Measurements from ENCODE around the gene BCAR3. TPM values are rescaled to one million over a fixed set of nuclear protein-coding genes. Genes with fewer than 3 reads are reported as not detected.
"Not testable (repeated sequence)": the region's sequence is repeated elsewhere in the genome, so short reads cannot be mapped to it uniquely, and the experiment has no call there.

The BCAR3 gene
- total RNA-seq, 2 experiments from 2014 or later: 0.42 to 0.67 TPM

DNA sequence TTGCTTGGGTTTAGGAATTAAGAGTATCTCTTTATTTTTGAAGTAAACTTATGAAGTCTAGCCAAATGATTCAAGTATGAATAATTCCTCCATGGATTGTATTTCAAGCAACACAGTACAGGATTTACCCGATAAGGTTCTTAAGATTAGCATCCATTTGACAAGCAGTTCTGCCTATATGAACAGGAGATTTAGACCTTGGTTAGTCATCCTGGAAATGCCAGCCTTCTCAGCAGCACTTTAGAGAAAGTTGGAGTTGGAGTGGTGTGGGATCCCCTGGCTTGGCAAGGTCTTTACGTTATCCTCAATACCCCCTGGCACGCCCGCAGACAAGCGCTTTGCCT, 1.6 kb downstream of the BCAR3 start:
- no peak for DNase-seq
- Mint-ChIP-seq H3K9me3 (no peaks in the 10 kb centered on the region), H3K27me3 (peaks cover 58% of the 10 kb centered on the region), H3K4me3 (no peak overlapping the region), H3K27ac (no peak overlapping the region), H3K36me3 (ENCODE audit: low read depth) (no peaks in the 10 kb centered on the region), H3K4me1 (peaks cover 11% of the 10 kb centered on the region)
- ChIA-PET POLR2A (interaction anchor here (0.7 kb wide), 1 partner anchor 134 kb away, joined by 3 read pairs; no protein-coding TSS in a partner anchor), CTCF (interaction anchor here (1.3 to 1.7 kb wide), 2 partner anchors 12 to 70 kb away, joined by 3 to 4 read pairs; no protein-coding TSS in a partner anchor)

DNA sequence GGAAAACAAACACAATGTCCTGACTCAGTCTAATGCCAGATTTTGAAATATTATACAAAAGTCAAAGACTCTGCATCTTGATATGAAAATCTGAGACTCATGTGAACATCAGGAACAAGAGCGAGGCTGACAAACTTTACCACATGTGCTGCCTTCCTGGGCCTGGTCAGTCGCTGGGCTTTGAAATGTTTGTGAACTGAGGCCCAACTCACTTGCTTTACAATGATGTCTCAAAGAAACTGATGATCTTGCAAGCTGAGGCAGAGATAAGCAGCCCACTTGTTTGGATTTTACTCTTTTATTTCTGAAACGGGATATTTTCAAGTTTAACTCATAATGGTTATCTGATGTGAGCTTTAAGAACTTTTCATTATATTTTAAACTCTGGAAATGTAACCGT, 2.1 kb downstream of the BCAR3 start:
- no peak overlapping the region for H3K4me3 Mint-ChIP-seq
- ChIA-PET CTCF (no interaction called here), POLR2A (no interaction called here)
- peaks cover 11% of the 10 kb centered on the region for H3K4me1 Mint-ChIP-seq
- H3K36me3 Mint-ChIP-seq (ENCODE audit: low read depth): no peaks in the 10 kb centered on the region
- no peak overlapping the region for H3K27ac Mint-ChIP-seq
- H3K9me3 Mint-ChIP-seq: no peaks in the 10 kb centered on the region
- DNase-seq: no peak
- peaks cover 55% of the 10 kb centered on the region for H3K27me3 Mint-ChIP-seq

DNA sequence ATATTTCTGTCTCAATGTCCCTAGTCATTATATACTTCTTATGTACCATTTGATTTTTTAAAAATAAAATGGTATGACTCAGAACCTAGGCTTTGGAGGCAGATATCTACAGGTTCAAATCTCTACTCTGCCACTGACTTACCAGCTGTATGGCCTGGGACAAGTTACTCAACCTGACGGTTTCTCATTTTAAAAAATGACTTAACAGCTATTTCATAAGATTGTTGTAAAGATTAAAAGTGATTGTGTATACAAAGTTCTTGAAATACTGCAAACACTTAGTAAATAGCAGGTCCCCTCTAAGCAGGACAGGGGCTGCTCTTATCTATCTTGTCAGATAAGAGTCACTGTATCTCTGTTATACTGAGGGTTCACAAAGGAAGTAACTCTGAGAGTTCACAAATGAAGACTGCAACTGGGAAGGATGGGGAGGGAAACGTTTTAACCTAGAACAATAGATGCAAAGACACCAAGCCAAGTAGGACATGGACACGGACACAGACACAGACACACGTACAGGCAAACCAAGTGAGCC, 2.6 kb downstream of the BCAR3 start:
- no peak for DNase-seq
- Mint-ChIP-seq H3K9me3 (no peaks in the 10 kb centered on the region), H3K27me3 (peaks cover 50% of the 10 kb centered on the region), H3K4me3 (no peak overlapping the region), H3K27ac (no peak overlapping the region), H3K4me1 (peaks cover 11% of the 10 kb centered on the region), H3K36me3 (ENCODE audit: low read depth) (no peaks in the 10 kb centered on the region)
- ChIA-PET POLR2A (no interaction called here), CTCF (interaction anchor here (1.1 to 1.3 kb wide), 2 partner anchors 27 to 135 kb away, joined by 3 to 4 read pairs; no protein-coding TSS in a partner anchor)

DNA sequence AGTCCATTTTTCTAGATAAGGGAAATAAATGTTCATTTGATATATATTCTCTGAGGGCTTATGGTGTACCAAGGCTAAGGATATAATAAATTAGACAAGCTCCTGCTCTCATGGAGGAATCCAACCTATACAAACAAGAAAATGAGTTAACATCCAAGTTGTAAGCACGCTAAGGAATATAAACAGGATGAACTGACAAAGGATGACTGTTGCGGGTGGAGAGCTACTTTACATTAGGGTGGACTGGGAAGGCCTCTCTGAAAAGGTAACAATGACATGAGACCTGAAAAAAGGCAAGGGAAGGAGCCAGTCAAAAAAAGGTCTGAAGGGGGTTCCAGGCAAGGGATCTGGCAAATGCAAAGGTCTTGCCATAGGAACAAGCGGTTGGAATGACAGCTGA, 3.1 kb downstream of the BCAR3 start:
- Mint-ChIP-seq H3K27ac (no peak overlapping the region), H3K27me3 (peaks cover 46% of the 10 kb centered on the region), H3K4me3 (no peak overlapping the region), H3K9me3 (no peaks in the 10 kb centered on the region), H3K36me3 (ENCODE audit: low read depth) (no peaks in the 10 kb centered on the region), H3K4me1 (peaks cover 11% of the 10 kb centered on the region)
- POLR2A ChIA-PET: no interaction called here
- CTCF ChIA-PET: interaction anchor here (1.1 to 1.3 kb wide), 2 partner anchors 28 to 135 kb away, joined by 3 to 4 read pairs; no protein-coding TSS in a partner anchor
- DNase-seq: no peak

DNA sequence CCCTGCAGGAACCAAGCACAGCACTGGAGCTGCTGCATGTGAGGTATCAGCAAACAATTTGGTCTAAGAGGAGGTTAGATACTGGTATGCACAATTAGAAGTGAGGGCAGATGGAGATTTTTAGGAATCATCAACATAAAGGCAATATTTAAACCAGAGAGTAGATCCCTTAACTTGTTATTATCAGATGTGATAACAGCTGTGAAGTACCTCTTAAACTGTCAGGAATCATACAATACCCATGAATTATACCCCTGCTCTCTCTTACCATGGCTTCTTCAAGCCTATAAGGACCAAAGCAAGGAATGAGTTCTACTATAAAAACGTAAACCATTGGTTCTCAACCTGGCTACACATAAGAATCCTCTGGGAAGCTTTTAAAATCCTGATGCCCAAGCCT, 3.9 kb downstream of the BCAR3 start:
- Mint-ChIP-seq H3K9me3 (no peaks in the 10 kb centered on the region), H3K27me3 (peaks cover 38% of the 10 kb centered on the region), H3K4me1 (peaks cover 11% of the 10 kb centered on the region), H3K4me3 (no peak overlapping the region), H3K27ac (no peak overlapping the region), H3K36me3 (ENCODE audit: low read depth) (no peaks in the 10 kb centered on the region)
- CTCF ChIA-PET: interaction anchor here (1.1 to 1.3 kb wide), 2 partner anchors 29 to 136 kb away, joined by 3 to 4 read pairs; no protein-coding TSS in a partner anchor
- DNase-seq: no peak
- POLR2A ChIA-PET: no interaction called here

DNA sequence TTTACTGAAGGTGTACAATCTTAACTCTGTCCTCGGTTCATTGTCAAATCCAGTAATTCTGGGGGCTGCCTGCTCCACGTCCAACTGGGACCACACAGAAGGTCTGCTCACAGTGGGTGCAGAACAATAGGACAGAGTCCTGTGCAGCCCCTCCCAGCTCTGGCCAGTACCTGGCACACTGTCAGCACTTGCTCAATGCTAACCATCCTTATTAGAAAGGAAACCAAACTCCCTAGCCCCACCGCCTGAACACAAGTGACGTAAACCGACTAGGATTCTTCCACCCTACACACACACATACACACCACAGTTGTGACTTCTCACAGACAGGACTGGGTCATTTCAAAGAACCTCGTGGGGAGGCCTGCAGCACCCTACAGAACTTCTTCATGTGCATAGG, 5.2 kb downstream of the BCAR3 start:
- no peaks in the 10 kb centered on the region for H3K36me3 Mint-ChIP-seq (ENCODE audit: low read depth)
- no peak overlapping the region for H3K4me3 Mint-ChIP-seq
- peaks cover 6% of the 10 kb centered on the region for H3K4me1 Mint-ChIP-seq
- ChIA-PET POLR2A (no interaction called here), CTCF (no interaction called here)
- H3K27me3 Mint-ChIP-seq: peaks cover 28% of the 10 kb centered on the region
- no peaks in the 10 kb centered on the region for H3K9me3 Mint-ChIP-seq
- no peak for DNase-seq
- no peak overlapping the region for H3K27ac Mint-ChIP-seq

DNA sequence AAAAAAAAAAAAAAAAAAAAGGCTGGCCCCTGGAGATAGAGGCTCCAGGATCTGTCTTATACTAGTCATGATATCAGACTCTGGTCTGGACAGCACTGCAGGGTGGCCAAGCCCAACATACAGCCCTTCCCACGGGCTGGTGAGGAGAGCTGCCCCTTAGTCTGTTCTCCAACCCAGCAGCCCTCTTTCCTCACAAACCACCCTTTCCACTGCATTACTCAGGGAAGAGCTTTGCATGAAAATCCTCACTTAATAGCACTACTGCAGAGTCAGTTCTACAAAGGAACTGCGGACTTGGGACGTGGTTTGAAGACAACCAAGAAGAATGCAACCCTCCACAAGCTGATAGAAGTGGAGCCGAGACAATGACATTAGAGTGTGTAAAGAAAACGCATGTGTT, 5.7 kb downstream of the BCAR3 start:
- no peak for DNase-seq
- POLR2A ChIA-PET: no interaction called here
- H3K4me1 Mint-ChIP-seq: peaks cover 6% of the 10 kb centered on the region
- H3K27ac Mint-ChIP-seq: no peak overlapping the region
- no peak overlapping the region for H3K4me3 Mint-ChIP-seq
- CTCF ChIA-PET: interaction anchor here (0.6 kb wide), 1 partner anchor 73 kb away, joined by 3 read pairs; no protein-coding TSS in a partner anchor
- no peaks in the 10 kb centered on the region for H3K36me3 Mint-ChIP-seq (ENCODE audit: low read depth)
- no peaks in the 10 kb centered on the region for H3K9me3 Mint-ChIP-seq
- peaks cover 28% of the 10 kb centered on the region for H3K27me3 Mint-ChIP-seq

DNA sequence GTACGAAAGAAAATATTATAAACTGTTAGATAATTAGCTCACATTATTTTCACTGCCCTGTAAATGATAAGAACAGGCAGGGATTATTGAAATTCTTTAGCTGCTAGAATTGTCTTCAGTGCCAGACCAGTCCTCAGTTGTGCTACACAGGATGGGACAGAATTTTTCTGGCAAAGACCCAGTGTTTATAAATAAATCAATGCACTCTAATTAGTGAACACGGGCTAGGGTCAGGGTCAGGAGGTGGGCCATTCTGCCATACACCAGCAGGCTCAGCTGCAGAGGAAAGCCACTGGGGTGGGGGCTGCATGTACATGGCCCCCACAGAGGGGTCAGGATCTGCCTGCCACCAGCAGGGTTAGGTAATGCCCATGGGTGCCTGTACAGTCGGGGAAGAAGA, 6.4 kb downstream of the BCAR3 start:
- ChIA-PET CTCF (interaction anchor here (0.6 kb wide), 1 partner anchor 74 kb away, joined by 3 read pairs; no protein-coding TSS in a partner anchor), POLR2A (no interaction called here)
- Mint-ChIP-seq H3K27ac (no peak overlapping the region), H3K27me3 (peaks cover 21% of the 10 kb centered on the region), H3K9me3 (no peaks in the 10 kb centered on the region), H3K36me3 (ENCODE audit: low read depth) (no peaks in the 10 kb centered on the region), H3K4me1 (no peaks in the 10 kb centered on the region), H3K4me3 (no peak overlapping the region)
- no peak for DNase-seq

DNA sequence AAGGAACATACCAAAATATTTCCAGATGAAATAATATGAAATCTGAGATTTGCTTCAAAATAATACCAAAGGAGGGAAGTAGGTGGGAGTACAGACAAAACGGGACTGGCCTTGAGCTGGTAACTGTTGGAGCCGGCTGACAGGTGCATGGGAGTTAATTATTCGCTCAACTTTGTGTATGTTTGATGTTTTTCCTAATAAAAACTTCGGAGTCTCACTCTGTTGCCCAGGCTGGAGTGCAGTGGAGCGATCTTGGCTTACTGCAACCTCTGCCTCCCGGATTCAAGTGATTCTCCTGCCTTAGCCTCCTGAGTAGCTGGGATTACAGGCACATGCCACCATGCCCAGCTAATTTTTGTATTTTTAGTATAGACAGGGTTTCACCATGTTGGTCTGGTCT, 7.6 kb downstream of the BCAR3 start:
- H3K9me3 Mint-ChIP-seq; H3K27ac Mint-ChIP-seq; H3K4me3 Mint-ChIP-seq; H3K36me3 Mint-ChIP-seq (ENCODE audit: low read depth); DNase-seq; POLR2A ChIA-PET; H3K4me1 Mint-ChIP-seq: not testable (repeated sequence)
- H3K27me3 Mint-ChIP-seq: peaks cover 11% of the 10 kb centered on the region
- CTCF ChIA-PET: interaction anchor here (1.3 kb wide), 1 partner anchor 13 kb away, joined by 3 read pairs; no protein-coding TSS in a partner anchor

DNA sequence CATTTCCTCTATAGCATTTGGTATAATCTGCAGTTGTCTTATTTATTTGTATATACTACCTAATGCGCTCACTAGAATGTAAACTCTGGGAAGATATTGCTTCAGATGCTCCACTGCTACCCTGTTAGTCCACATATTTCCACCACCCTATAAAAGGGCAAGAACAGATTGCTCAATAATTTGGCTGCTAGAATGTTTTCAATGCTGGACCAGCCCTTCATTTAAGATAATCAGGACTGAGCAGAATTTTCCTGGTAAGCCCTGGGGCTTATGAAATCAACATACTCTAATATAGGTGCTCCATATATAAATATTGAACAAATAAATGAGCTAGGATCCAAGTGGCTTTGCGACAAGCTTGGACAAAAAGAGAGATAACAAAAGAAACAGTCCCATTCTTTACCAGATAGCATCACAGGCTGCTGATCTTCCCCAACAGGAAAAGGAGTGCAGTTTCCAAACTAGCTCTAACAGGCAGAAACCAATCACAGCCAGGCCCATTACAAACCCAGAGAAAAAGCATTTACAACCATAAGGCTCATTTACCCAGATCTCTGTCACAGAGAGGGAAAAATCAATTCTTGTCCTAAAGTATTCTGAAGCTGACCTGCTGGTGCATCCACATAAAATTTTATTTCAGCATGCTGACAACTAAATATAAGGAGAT, 8.3 kb downstream of the BCAR3 start:
- Mint-ChIP-seq H3K27ac (no peak overlapping the region), H3K27me3 (peaks cover 7% of the 10 kb centered on the region), H3K36me3 (ENCODE audit: low read depth) (no peaks in the 10 kb centered on the region), H3K9me3 (no peaks in the 10 kb centered on the region), H3K4me1 (no peaks in the 10 kb centered on the region), H3K4me3 (no peak overlapping the region)
- DNase-seq: no peak
- POLR2A ChIA-PET: no interaction called here
- CTCF ChIA-PET: interaction anchor here (0.7 to 1.3 kb wide), 4 partner anchors 14 to 72 kb away, joined by 3 read pairs; no protein-coding TSS in a partner anchor

DNA sequence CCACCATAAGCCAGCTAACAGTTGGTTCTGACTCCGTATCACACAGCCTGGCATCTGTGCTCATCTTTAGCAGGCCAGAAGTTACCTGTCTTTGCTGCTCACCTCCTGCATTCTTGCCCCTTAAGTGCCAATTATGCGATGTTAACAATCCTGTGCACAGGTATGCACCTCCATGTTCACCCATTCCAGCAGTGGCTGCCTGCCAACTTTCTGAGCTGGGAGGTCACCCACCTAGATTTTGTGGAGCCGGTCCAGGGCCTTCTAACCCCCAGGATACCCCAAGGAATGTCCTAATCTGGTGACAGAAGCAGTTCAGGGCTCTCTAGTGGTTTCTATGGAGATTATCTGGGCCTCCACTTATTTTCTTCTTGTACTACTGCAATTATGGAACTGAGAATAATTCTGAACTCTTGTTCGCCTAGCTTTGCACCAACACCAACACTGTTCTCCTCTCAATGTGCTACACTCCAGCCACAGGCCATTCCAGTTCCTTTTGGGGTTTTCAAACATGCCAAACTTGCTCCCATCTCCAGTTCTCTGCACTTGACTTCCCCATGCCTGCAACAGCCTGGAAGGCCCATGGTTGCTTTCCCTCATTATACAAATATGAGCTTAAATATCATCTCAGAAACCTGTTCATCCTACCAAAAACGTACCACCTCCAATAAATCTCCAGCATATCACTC, 9.0 kb downstream of the BCAR3 start:
- H3K36me3 Mint-ChIP-seq (ENCODE audit: low read depth): no peaks in the 10 kb centered on the region
- no peak overlapping the region for H3K27ac Mint-ChIP-seq
- no peaks in the 10 kb centered on the region for H3K4me1 Mint-ChIP-seq
- peaks cover 4% of the 10 kb centered on the region for H3K27me3 Mint-ChIP-seq
- ChIA-PET CTCF (interaction anchor here (0.7 to 1.6 kb wide), 4 partner anchors 27 to 72 kb away, joined by 3 read pairs; no protein-coding TSS in a partner anchor), POLR2A (no interaction called here)
- H3K9me3 Mint-ChIP-seq: no peaks in the 10 kb centered on the region
- H3K4me3 Mint-ChIP-seq: no peak overlapping the region
- no peak for DNase-seq

DNA sequence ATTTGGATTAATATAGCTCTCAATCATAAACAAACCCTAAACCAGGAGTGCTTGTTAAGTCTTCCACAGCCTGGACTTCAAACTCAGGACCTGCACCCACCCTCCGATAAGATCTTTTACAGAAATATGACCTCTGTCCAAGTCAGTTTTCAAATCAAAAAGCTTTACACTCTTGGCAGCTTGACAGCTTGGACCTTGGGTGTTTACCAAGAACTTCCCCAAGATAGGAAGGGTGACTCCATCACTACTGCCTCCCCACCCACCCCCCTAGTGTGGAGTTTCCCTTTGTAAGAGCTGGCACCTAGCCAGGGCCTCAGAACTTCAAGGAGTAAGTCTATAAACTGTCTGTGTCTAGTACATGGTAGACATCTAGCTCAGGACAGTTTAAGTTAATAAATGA, 9.6 kb downstream of the BCAR3 start:
- Mint-ChIP-seq H3K9me3 (no peaks in the 10 kb centered on the region), H3K36me3 (ENCODE audit: low read depth) (no peaks in the 10 kb centered on the region), H3K27ac (no peak overlapping the region), H3K27me3 (no peaks in the 10 kb centered on the region), H3K4me1 (no peaks in the 10 kb centered on the region), H3K4me3 (no peak overlapping the region)
- no peak for DNase-seq
- ChIA-PET POLR2A (no interaction called here), CTCF (interaction anchor here (1.2 to 1.6 kb wide), 3 partner anchors 41 to 142 kb away, joined by 3 to 5 read pairs (median 3); no protein-coding TSS in a partner anchor)

DNA sequence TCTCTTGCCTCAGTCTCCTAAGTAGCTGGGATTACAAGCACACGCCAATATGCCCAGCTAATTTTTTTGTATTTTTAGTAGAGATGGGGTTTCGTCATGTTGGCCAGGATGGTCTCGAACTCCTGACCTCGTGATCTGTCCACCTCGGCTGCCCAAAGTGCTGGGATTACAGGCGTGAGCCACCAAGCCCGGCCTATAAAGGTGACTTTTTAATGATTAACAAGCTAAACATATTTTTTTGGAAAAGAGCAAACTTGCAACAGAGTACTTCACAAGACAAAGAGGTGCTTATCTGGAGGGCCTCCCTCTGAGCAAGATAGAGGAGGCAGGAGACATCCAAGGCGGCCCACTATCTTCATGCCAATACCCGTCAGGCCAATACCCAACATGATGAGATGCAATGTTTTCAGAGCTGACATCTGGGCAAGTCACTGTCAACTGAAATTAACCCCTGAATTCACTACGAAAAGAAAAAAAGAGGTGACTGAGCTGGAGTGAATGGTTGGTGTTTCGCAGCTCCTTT, 10.5 kb downstream of the BCAR3 start:
- Mint-ChIP-seq H3K27ac (no peak overlapping the region), H3K4me1 (no peaks in the 10 kb centered on the region), H3K36me3 (ENCODE audit: low read depth) (no peaks in the 10 kb centered on the region), H3K4me3 (no peak overlapping the region), H3K9me3 (no peaks in the 10 kb centered on the region), H3K27me3 (no peaks in the 10 kb centered on the region)
- ChIA-PET POLR2A (interaction anchor here (0.7 kb wide), 1 partner anchor 21 kb away, joined by 3 read pairs; no protein-coding TSS in a partner anchor), CTCF (interaction anchor here (0.7 to 1.6 kb wide), 6 partner anchors 10 to 175 kb away, joined by 3 to 5 read pairs (median 4); partner anchors contain the start of gene BCAR3)
- no peak for DNase-seq

Data from activated CD4-positive, alpha-beta T cell treated with anti-CD3 and anti-CD28 coated beads, Interleukin-2, amount 10 ng/mL, durations not matched to agents 7 days and 5 days (primary cell).